A549 treated with ZK216348 at 1 μM for 4 hours (cell line): ENCODE results near the gene OR4K14. TPM values are rescaled to one million over a fixed set of nuclear protein-coding genes. Genes with fewer than 3 reads are reported as not detected.

ENCODE experiments used
- total RNA-seq: library from RNA; stranded (reverse); fragments of 200-300 nt; extraction: Qiagen RNA extraction; gene quantifications from 5 replicates; pipeline ENCODE4 v1.2.3, GENCODE V29; 2022; ENCODE audit warnings: low read depth

OR4K14 gene, protein sequence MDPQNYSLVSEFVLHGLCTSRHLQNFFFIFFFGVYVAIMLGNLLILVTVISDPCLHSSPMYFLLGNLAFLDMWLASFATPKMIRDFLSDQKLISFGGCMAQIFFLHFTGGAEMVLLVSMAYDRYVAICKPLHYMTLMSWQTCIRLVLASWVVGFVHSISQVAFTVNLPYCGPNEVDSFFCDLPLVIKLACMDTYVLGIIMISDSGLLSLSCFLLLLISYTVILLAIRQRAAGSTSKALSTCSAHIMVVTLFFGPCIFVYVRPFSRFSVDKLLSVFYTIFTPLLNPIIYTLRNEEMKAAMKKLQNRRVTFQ
- not detected in 5 replicates for total RNA-seq

DNA sequence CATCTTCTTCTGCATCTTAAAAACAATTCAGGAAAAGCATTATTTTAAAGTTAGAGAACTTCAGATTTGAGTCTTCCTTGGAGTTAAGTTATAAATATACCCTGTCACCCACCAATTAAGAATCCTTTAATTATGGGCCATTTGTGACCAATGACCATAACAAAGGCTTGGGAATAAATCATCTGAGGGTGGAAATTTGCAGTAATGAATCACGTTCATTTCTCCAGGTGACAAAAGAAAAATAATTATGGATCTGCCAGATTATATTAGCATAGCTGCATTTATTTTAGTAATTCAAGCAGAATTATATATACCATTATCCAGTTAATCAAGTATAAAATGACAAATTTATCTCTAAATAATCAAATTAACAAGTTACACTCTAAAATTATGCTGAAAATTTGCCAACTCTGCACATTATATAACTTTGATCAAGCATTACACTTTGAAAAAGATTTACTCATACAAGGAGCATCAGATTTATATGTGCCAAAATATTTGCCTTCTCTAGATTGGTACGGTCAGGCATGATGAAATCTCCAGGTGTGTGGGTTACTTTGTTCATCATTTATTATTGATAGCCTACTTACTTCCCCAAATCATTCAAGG lies at the start of gene OR4K14:
Gene OR4K14, minus strand, starts transcription at position 51 of the 609 bp plus-strand sequence. CDS start 4,114 bp downstream, outside the sequence.

DNA sequence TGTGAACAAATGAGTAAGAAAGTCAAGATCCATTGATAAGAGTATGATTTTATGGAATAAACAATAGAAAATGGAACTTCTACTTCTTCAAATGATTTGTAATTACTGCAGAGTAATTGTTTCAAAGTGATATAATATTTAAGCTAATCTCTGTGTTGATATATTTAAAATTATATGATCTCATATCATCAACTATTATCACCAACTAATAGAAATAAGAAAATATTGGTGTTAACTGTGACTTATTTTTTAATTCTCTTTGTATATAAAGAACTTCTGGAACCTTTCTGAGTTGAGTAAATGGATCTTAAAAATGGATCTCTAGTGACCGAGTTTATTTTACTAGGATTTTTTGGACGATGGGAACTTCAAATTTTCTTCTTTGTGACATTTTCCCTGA lies 40.6 kb upstream of the OR4K14 start, which contains the start of gene OR4L1:
Gene OR4L1, plus strand, starts transcription at position 301 of the 400 bp plus-strand sequence. Its CDS starts 0 bp downstream, at position 301.

DNA sequence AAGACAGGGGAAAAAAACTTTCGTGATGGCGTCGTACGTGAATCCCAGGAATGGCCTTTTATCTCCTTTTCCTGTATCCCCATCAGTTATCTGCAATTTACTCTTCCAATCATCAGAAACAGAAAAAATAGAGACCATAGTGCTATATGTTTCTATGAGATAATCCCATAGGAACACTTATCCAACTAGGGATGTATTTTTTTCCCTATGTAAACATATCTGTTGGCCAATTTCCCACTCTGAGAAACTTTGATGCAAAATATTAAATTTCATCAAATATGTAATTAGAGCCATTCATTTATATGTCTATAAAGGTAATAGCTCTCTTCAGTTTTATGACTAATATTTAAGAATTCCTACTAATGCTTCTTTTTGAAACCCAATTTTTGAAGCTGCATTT lies 16.8 kb upstream of the OR4K14 start, which contains the start of gene OR4K13:
Gene OR4K13, minus strand, starts transcription at position 101 of the 400 bp plus-strand sequence. CDS start 1,280 bp downstream, outside the sequence.

DNA sequence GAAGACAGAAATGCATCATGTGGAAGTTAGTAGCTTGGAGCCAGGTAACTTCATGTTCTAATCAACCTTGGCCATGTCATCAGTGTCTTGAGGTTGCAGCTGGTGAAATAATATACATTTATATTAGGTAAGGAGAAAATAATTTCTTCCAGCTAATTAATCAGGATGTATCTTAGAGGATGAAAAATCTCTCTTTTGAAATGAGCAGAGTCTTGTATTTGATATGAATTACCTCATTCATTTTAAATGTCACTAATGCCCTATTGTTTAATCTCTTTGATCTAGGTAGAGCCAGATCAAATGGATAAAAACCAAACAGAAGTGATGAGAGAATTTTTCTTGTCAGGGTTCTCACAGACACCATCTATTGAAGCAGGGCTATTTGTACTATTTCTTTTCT lies 17.2 kb downstream of the OR4K14 start, which contains the start of gene OR4Q2:
Gene OR4Q2, plus strand, starts transcription at position 301 of the 400 bp plus-strand sequence.

DNA sequence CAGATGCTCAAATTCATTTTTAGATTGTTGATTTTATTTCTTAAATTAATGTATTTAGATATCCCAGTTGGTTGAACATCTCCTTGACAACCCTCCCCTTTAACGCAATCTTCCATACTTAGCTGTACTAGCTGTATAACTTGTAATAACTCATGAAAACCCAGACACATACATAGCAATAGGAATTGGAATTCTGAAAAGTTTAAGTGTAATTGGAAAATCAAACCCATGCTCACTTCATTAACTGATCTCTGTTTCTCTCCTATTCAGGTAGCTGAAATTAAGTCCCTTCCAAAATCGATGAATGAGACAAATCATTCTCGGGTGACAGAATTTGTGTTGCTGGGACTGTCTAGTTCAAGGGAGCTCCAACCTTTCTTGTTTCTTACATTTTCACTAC lies 43.8 kb downstream of the OR4K14 start, which contains the start of gene OR4K15:
Gene OR4K15, plus strand, starts transcription at position 301 of the 400 bp plus-strand sequence. Its CDS starts 0 bp downstream, at position 301.

Other genes starting within 250 kb of the OR4K14 start
- gene OR4M1, start 245.8 kb downstream of the OR4K14 start, total RNA-seq = not detected in 5 replicates
- gene OR4N2, start 215.5 kb downstream of the OR4K14 start, total RNA-seq = not detected in 5 replicates
- not detected in 5 replicates for gene OR4K2, start 144.2 kb downstream of the OR4K14 start, total RNA-seq
- gene OR4K5, start 98.7 kb downstream of the OR4K14 start, total RNA-seq = not detected in 5 replicates
- gene OR4K1, start 88.4 kb downstream of the OR4K14 start, total RNA-seq = not detected in 5 replicates
- not detected in 5 replicates for gene OR4K15, start 43.7 kb downstream of the OR4K14 start, total RNA-seq
- gene OR4Q2, start 17.1 kb downstream of the OR4K14 start, total RNA-seq = not detected in 5 replicates
- not detected in 5 replicates for gene OR4K13, start 16.7 kb upstream of the OR4K14 start, total RNA-seq
- gene OR4L1, start 40.7 kb upstream of the OR4K14 start, total RNA-seq = not detected in 5 replicates
- gene OR4K17, start 91.4 kb upstream of the OR4K14 start, total RNA-seq = not detected in 5 replicates
- gene OR4N5, start 119.5 kb upstream of the OR4K14 start, total RNA-seq = not detected in 5 replicates
- gene OR11G2, start 171.6 kb upstream of the OR4K14 start, total RNA-seq = not detected in 5 replicates
- not detected in 5 replicates for gene OR11H6, start 204.4 kb upstream of the OR4K14 start, total RNA-seq
- not detected in 5 replicates for gene OR11H7, start 209.7 kb upstream of the OR4K14 start, total RNA-seq
- not detected in 5 replicates for gene OR11H4, start 220.0 kb upstream of the OR4K14 start, total RNA-seq